Measurements from ENCODE around the gene KIAA1755.

Gene KIAA1755

DNA sequence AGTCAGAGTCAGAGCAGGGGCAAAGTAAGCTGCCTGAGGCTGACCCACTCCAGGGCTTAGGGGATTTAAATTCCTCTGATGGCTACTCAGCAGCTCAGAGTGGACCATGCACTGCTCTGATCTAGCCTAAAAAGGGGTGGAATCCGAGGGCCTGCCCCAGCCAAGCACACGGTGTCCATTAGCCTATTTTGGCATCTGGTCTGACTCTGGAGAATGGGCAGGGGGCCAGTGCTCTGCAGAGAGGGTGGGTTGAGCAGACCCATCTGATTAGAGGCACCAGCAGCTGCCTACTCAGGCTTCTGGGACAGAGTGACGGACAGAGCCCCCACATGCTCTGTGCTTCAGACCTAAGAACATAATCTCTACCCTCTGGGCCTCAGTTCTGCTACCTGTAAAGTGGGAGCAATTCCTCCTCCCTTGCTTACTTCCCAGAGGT is 69.6 kb downstream of the KIAA1755 start:
- peak; percentile 73 to 94 for DNase-seq
- Histone ChIP-seq H3K27me3 (no peaks in the 10 kb centered on the region), H3K4me3 (no peak overlapping the region), H3K4me1 (peaks cover 0 to 67% (median 34%) of the 10 kb centered on the region in 4 donors), H3K36me3 (no peaks in the 10 kb centered on the region), H3K27ac (peak overlapping the region; percentile 83 to 87), H3K9me3 (no peaks in the 10 kb centered on the region)
- TF ChIP-seq, protein P1, sequence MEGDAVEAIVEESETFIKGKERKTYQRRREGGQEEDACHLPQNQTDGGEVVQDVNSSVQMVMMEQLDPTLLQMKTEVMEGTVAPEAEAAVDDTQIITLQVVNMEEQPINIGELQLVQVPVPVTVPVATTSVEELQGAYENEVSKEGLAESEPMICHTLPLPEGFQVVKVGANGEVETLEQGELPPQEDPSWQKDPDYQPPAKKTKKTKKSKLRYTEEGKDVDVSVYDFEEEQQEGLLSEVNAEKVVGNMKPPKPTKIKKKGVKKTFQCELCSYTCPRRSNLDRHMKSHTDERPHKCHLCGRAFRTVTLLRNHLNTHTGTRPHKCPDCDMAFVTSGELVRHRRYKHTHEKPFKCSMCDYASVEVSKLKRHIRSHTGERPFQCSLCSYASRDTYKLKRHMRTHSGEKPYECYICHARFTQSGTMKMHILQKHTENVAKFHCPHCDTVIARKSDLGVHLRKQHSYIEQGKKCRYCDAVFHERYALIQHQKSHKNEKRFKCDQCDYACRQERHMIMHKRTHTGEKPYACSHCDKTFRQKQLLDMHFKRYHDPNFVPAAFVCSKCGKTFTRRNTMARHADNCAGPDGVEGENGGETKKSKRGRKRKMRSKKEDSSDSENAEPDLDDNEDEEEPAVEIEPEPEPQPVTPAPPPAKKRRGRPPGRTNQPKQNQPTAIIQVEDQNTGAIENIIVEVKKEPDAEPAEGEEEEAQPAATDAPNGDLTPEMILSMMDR (IDR thresholded peaks at IDR 0.05), result no peak
- intact Hi-C loops (cut with DNase I; ENCODE audit: low total_unique reads), result no loop called here

DNA sequence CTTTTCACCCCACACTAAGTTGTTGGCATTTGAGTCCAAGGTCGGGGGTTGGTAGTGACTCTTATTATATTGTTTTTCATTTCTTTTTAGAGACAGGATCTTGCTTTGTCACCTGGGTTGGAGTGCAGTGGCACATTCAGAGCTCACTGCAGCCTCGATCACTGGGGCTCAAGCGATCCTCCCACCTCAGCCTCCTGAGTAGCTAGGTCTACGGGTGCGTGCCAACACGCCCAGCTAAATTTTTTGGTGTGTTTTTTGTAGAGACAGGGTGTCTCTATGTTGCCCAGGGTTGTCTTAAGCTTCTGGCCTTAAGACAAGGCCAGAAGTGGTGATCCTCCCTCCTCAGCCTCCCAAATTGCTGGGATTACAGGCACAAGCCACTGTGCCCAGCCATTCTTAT is 70.4 kb downstream of the KIAA1755 start:
- no peak for DNase-seq
- Histone ChIP-seq H3K27ac (peak overlapping the region; percentile 83 to 87), H3K9me3 (no peaks in the 10 kb centered on the region), H3K4me1 (peaks cover 0 to 60% (median 32%) of the 10 kb centered on the region in 4 donors), H3K27me3 (no peaks in the 10 kb centered on the region), H3K4me3 (no peak overlapping the region), H3K36me3 (no peaks in the 10 kb centered on the region)
- TF ChIP-seq, protein P1 (IDR thresholded peaks at IDR 0.05), result no peak
- intact Hi-C loops (cut with DNase I; ENCODE audit: low total_unique reads), result no loop called here

DNA sequence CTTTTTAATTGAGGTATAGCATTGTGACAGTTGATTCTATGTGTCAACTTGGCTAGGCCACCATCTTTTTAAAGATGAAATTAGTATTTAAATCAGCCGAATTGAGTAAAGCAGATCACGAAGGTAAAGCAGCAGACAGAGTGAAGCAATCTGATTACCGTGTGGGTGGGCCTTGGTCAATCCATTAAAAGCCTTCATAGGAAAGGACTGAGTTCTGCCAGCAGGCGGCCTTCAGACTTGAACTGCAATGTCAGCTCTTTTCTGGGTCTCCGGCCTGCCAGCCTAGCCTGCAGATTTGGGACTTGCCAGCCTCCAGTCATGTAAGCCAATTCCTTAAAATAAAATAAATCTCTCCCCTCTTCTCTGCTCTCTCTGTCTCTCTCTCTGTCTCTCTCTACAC is 73.0 kb downstream of the KIAA1755 start:
- Histone ChIP-seq H3K27ac (peak overlapping the region; percentile 83 to 87), H3K36me3 (no peaks in the 10 kb centered on the region), H3K9me3 (no peaks in the 10 kb centered on the region), H3K27me3 (no peaks in the 10 kb centered on the region), H3K4me1 (peaks cover 0 to 52% (median 23%) of the 10 kb centered on the region in 4 donors), H3K4me3 (no peak overlapping the region)
- TF ChIP-seq, protein P1 (IDR thresholded peaks at IDR 0.05), result peak; percentile 38 to 65
- intact Hi-C loops (cut with DNase I; ENCODE audit: low total_unique reads), result no loop called here
- peak in 1 of 2 donors; percentile 57 for DNase-seq

DNA sequence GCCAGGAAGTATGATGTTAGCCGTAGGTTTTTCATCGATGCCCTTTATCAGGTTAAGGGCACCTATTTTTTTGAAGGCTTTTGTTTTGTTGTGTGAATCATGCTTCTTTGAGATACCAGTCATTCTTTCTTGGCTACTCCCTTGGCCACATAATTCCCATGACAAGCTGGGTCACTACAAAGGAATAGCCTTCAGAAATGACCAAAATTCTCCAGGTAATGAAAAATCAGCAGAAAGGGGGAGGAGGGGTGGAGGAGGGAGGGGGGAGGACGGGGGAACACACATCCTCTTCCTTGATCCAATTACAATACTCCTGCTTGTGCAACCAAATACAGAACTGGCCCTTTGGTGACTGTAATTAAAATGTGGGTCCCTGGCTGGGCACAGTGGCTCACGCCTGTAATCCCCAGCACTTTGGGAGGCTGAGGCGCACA is 73.7 kb downstream of the KIAA1755 start:
- Histone ChIP-seq H3K36me3 (no peaks in the 10 kb centered on the region), H3K4me3 (no peak overlapping the region), H3K9me3 (no peaks in the 10 kb centered on the region), H3K4me1 (peaks cover 0 to 45% (median 22%) of the 10 kb centered on the region in 4 donors), H3K27ac (peak overlapping the region in 1 of 2 donors; percentile 87), H3K27me3 (no peaks in the 10 kb centered on the region)
- no peak for DNase-seq
- intact Hi-C loops (cut with DNase I; ENCODE audit: low total_unique reads), result no loop called here
- TF ChIP-seq, protein P1 (IDR thresholded peaks at IDR 0.05), result no peak

DNA sequence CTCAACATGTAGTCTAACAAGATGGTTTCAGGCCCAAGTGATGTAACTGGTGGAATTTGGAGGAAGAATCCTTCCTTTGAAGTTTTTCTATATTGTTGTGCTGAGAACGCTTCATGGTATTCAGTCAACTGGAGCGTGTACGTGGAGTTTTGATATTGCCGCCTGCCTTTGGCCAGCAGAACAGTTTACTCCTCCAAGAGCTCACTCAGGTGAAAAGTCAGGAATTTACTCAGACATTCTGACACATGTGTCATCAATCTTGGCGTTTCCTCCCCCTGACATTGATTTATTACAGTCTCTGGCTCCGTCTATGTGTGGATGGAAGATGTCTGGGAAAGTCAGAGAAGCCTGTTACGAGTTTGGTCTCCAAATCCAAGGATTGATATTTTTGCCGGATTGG is 76.4 kb downstream of the KIAA1755 start:
- intact Hi-C loops (cut with DNase I; ENCODE audit: low total_unique reads), result no loop called here
- H3K4me1 ChIP-seq, result peaks cover 0 to 21% (median 6%) of the 10 kb centered on the region in 4 donors
- no peaks in the 10 kb centered on the region for H3K27me3 ChIP-seq
- H3K36me3 ChIP-seq, result no peaks in the 10 kb centered on the region
- no peak overlapping the region for H3K4me3 ChIP-seq
- no peak overlapping the region for H3K27ac ChIP-seq
- no peaks in the 10 kb centered on the region for H3K9me3 ChIP-seq
- TF ChIP-seq, protein P1 (IDR thresholded peaks at IDR 0.05), result no peak
- no peak for DNase-seq

DNA sequence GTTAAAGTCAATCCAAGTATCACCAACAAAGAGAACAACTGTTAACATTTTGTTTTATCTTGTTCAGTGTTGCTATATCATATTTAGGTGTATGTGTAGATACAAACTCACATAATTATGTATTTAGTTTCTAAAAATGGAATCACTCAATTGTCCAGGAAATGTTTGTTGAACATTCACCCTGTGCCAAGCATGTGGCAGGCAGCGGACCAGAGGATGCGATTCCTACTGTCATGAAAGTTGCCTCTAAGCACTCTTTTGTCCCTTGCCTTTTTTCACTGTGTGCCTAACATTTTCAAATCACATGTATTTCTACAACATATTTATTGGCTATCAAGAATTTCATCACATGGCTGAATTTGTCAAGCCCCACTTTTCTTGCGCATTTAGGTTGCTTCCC is 78.6 kb downstream of the KIAA1755 start:
- no peak overlapping the region for H3K27ac ChIP-seq
- no peak for DNase-seq

More for the DNA sequence above, 78.6 kb downstream of the KIAA1755 start:
- TF ChIP-seq, protein P1 (IDR thresholded peaks at IDR 0.05), result no peak
- intact Hi-C loops (cut with DNase I; ENCODE audit: low total_unique reads), result no loop called here
- no peaks in the 10 kb centered on the region for H3K36me3 ChIP-seq
- H3K4me1 ChIP-seq, result peaks cover 0 to 5% (median 0%) of the 10 kb centered on the region in 4 donors
- no peaks in the 10 kb centered on the region for H3K9me3 ChIP-seq
- no peaks in the 10 kb centered on the region for H3K27me3 ChIP-seq
- no peak overlapping the region for H3K4me3 ChIP-seq

Measured in tibial artery (tissue), 4 donors.